ENCODE results near the gene TBL1X. TPM values are rescaled to one million over a fixed set of nuclear protein-coding genes. Genes with fewer than 3 reads are reported as not detected.
A peak's percentile ranks its signal among the peaks of the same experiment; 100 is the strongest.
"Not testable (repeated sequence)": the region's sequence is repeated elsewhere in the genome, so short reads cannot be mapped to it uniquely, and the experiment has no call there.

The TBL1X gene
- total RNA-seq, 1 donor from 2014 or later: 12.3 TPM

GRCh38 chrX:9456250-9457074 is 8.4 kb upstream of the TBL1X start:
- intact Hi-C loops (cut with micrococcal nuclease): no loop called here
- DNase-seq (no peak), ATAC-seq (no peak)

GRCh38 chrX:9458034-9458433 is 6.8 kb upstream of the TBL1X start:
- intact Hi-C loops (cut with micrococcal nuclease); DNase-seq; ATAC-seq: not testable (repeated sequence)

- intact Hi-C loops (cut with micrococcal nuclease): no loop called here
- ATAC-seq: no peak
Observed at GRCh38 chrX:9458516-9459078, 6.3 kb upstream of the TBL1X start.

GRCh38 chrX:9459186-9459748 is 5.6 kb upstream of the TBL1X start:
- DNase-seq (no peak), ATAC-seq (no peak)
- intact Hi-C loops (cut with micrococcal nuclease): no loop called here

More at GRCh38 chrX:9458516-9459078, 6.3 kb upstream of the TBL1X start:
- no peak for DNase-seq

- ATAC-seq (no peak), DNase-seq (no peak)
- intact Hi-C loops (cut with micrococcal nuclease): loop anchor here (5.0 kb wide), 1 partner anchor 119 kb away; no protein-coding TSS in a partner anchor
Observed at GRCh38 chrX:9461087-9461486, 3.8 kb upstream of the TBL1X start.

GRCh38 chrX:9462456-9462855 is 2.4 kb upstream of the TBL1X start:
- DNase-seq (no peak), ATAC-seq (no peak)
- intact Hi-C loops (cut with micrococcal nuclease): loop anchor here (5.0 kb wide), 1 partner anchor 120 kb away; no protein-coding TSS in a partner anchor

GRCh38 chrX:9465380-9466123 is 694 bp downstream of the TBL1X start:
- ATAC-seq (peak; percentile 10), DNase-seq (peak; percentile 38)
- intact Hi-C loops (cut with micrococcal nuclease): no loop called here

- intact Hi-C loops (cut with micrococcal nuclease): no loop called here
- ATAC-seq: peak; percentile 52
- DNase-seq: peak; percentile 66
Observed at GRCh38 chrX:9466124-9466495, 1.3 kb downstream of the TBL1X start.

- ATAC-seq: no peak
- DNase-seq: no peak
- intact Hi-C loops (cut with micrococcal nuclease): no loop called here
Observed at GRCh38 chrX:9466736-9467135, 1.9 kb downstream of the TBL1X start.

- no peak for ATAC-seq
- intact Hi-C loops (cut with micrococcal nuclease): no loop called here
- no peak for DNase-seq
Observed at GRCh38 chrX:9467146-9467545, 2.3 kb downstream of the TBL1X start.

- DNase-seq (no peak), ATAC-seq (no peak)
- intact Hi-C loops (cut with micrococcal nuclease): no loop called here
Observed at GRCh38 chrX:9467751-9468150, 2.9 kb downstream of the TBL1X start.

- no peak for DNase-seq
- ATAC-seq: no peak
- intact Hi-C loops (cut with micrococcal nuclease): no loop called here
Observed at GRCh38 chrX:9471571-9471985, 6.7 kb downstream of the TBL1X start.

GRCh38 chrX:9473708-9474107 is 8.8 kb downstream of the TBL1X start:
- ATAC-seq: no peak
- intact Hi-C loops (cut with micrococcal nuclease): no loop called here

GRCh38 chrX:9475417-9475816 is 10.6 kb downstream of the TBL1X start:
- ATAC-seq; intact Hi-C loops (cut with micrococcal nuclease); DNase-seq: not testable (repeated sequence)

More at GRCh38 chrX:9473708-9474107, 8.8 kb downstream of the TBL1X start:
- DNase-seq: no peak

GRCh38 chrX:9475984-9476383 is 11.1 kb downstream of the TBL1X start:
- intact Hi-C loops (cut with micrococcal nuclease): no loop called here

GRCh38 chrX:9476810-9477575 is 12.1 kb downstream of the TBL1X start:
- intact Hi-C loops (cut with micrococcal nuclease): no loop called here
- ATAC-seq (peak; percentile 43), DNase-seq (no peak)

More at GRCh38 chrX:9475984-9476383, 11.1 kb downstream of the TBL1X start:
- no peak for ATAC-seq
- no peak for DNase-seq

GRCh38 chrX:9482408-9482807 is 17.6 kb downstream of the TBL1X start:
- ATAC-seq: no peak
- intact Hi-C loops (cut with micrococcal nuclease): no loop called here
- no peak for DNase-seq

GRCh38 chrX:9482837-9483236 is 18.0 kb downstream of the TBL1X start:
- DNase-seq (no peak), ATAC-seq (no peak)
- intact Hi-C loops (cut with micrococcal nuclease): no loop called here

- intact Hi-C loops (cut with micrococcal nuclease): no loop called here
- no peak for ATAC-seq
- no peak for DNase-seq
Observed at GRCh38 chrX:9483376-9483775, 18.5 kb downstream of the TBL1X start.
